ENCODE results near the gene ATP5F1E.

DNA sequence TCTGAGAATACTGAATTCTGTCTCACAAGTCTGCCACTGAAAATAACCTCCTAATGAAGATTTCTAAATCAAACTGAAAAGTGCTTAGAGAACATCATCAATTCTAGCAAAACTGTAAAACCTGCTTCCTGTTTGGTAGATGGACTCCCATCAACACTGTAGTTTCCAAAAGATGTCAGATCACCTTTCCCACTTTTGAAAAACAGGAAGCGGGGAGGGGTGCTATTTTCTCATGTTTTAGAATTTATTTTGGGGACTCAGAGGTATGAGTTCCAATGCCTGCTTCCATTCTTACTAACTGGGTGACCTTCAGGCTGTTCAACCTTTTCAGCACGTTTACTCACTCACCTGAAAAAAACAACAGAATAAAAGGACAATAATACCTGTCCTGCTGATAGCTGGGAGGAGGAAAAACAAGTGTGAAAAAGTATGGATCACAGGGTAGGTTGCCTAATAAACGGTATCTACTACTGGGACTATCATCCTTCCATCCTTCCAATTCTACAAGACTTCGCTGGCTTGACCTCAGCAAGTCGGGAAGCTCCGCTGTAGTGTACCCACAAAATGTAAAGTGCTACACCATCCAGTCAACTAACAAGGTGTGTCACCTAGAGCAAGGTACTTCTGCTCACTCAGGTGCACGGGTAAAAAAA lies 1.1 kb downstream of the ATP5F1E start:
- TF ChIP-seq, protein P1, sequence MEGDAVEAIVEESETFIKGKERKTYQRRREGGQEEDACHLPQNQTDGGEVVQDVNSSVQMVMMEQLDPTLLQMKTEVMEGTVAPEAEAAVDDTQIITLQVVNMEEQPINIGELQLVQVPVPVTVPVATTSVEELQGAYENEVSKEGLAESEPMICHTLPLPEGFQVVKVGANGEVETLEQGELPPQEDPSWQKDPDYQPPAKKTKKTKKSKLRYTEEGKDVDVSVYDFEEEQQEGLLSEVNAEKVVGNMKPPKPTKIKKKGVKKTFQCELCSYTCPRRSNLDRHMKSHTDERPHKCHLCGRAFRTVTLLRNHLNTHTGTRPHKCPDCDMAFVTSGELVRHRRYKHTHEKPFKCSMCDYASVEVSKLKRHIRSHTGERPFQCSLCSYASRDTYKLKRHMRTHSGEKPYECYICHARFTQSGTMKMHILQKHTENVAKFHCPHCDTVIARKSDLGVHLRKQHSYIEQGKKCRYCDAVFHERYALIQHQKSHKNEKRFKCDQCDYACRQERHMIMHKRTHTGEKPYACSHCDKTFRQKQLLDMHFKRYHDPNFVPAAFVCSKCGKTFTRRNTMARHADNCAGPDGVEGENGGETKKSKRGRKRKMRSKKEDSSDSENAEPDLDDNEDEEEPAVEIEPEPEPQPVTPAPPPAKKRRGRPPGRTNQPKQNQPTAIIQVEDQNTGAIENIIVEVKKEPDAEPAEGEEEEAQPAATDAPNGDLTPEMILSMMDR (IDR thresholded peaks at IDR 0.05; ENCODE audit: insufficient read depth, low read depth, low read length) = no peak
- no peak for TF ChIP-seq EZH2 (IDR thresholded peaks at IDR 0.05; ENCODE audit: insufficient read depth, low read length)

Measured in astrocyte (in vitro differentiated cells and primary cell).